ENCODE results near the gene SMAD6.

DNA sequence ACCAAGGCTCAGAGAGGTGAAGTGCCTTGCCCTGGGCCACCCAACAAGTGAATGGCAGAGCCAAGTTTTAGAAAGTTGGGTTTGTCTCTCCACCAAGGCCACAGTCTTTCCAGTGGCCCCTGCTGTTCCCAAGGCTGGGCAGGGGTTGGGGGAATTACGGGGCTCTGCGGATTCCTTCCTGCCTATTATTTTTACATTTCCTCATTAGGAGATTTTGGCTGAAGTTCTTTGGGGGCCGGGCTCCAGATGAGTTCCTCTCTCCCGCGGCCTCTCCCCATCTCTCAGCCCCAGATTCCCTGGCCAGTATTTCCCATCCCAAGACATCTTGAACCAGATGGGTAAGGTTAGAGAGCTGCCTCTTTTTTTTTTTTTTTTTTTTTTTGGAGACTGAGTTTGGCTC is 44.0 kb upstream of the SMAD6 start:
- TF ChIP-seq CTCF (IDR thresholded peaks at IDR 0.05) = no peak
- no peak for TF ChIP-seq POLR2A (IDR thresholded peaks at IDR 0.05)
